Rectal smooth muscle tissue (tissue), 1 donor: ENCODE results near the gene SYCE3.
A peak's percentile ranks its signal among the peaks of the same experiment; 100 is the strongest.

Experiments used
- H3K27ac ChIP-seq: one replicate; pipeline ENCODE4 v1.7.0; 2013; ENCODE audit warnings: low read depth, low read length, inconsistent platforms
- H3K27me3 ChIP-seq: one replicate; pipeline ENCODE4 v1.7.0; 2013; ENCODE audit warnings: low read length; ENCODE audit not compliant: control insufficient read depth, insufficient read depth
- H3K36me3 ChIP-seq: one replicate; pipeline ENCODE4 v1.7.0; 2013; ENCODE audit warnings: low read length; ENCODE audit not compliant: control insufficient read depth, insufficient read depth
- H3K4me1 ChIP-seq: one replicate; pipeline ENCODE4 v1.7.0; 2013; ENCODE audit warnings: low read length; ENCODE audit not compliant: control insufficient read depth, insufficient read depth
- H3K4me3 ChIP-seq: one replicate; pipeline ENCODE4 v1.7.0; 2013; ENCODE audit warnings: low read length
- H3K9ac ChIP-seq: one replicate; pipeline ENCODE4 v1.7.0; 2013; ENCODE audit warnings: low read length

SYCE3 gene

GRCh38 chr22:50528682-50529415 is 33.9 kb downstream of the SYCE3 start:
- Histone ChIP-seq H3K4me1 (peaks cover 6% of the 10 kb centered on the region), H3K27ac (peak overlapping the region; percentile 56), H3K27me3 (peaks cover 9% of the 10 kb centered on the region), H3K4me3 (peak overlapping the region; percentile 67), H3K36me3 (no peaks in the 10 kb centered on the region), H3K9ac (no peak overlapping the region)

GRCh38 chr22:50527921-50528681 is 34.6 kb downstream of the SYCE3 start:
- H3K27me3 ChIP-seq = peaks cover 9% of the 10 kb centered on the region
- H3K9ac ChIP-seq = no peak overlapping the region
- H3K4me1 ChIP-seq = peaks cover 6% of the 10 kb centered on the region
- no peak overlapping the region for H3K27ac ChIP-seq
- no peak overlapping the region for H3K4me3 ChIP-seq
- peaks cover 5% of the 10 kb centered on the region for H3K36me3 ChIP-seq

GRCh38 chr22:50526834-50527801 is 35.6 kb downstream of the SYCE3 start:
- peaks cover 6% of the 10 kb centered on the region for H3K4me1 ChIP-seq
- H3K9ac ChIP-seq = no peak overlapping the region
- H3K27ac ChIP-seq = peak overlapping the region; percentile 77
- H3K27me3 ChIP-seq = peaks cover 9% of the 10 kb centered on the region
- H3K36me3 ChIP-seq = peaks cover 14% of the 10 kb centered on the region
- peak overlapping the region; percentile 71 for H3K4me3 ChIP-seq

GRCh38 chr22:50526108-50526833 is 36.4 kb downstream of the SYCE3 start:
- Histone ChIP-seq H3K36me3 (peaks cover 18% of the 10 kb centered on the region), H3K27me3 (peaks cover 7% of the 10 kb centered on the region), H3K9ac (no peak overlapping the region), H3K4me3 (peak overlapping the region; percentile 71), H3K27ac (peak overlapping the region; percentile 77), H3K4me1 (peaks cover 6% of the 10 kb centered on the region)

GRCh38 chr22:50525858-50526107 is 36.9 kb downstream of the SYCE3 start:
- peak overlapping the region; percentile 77 for H3K27ac ChIP-seq
- H3K27me3 ChIP-seq = peaks cover 3% of the 10 kb centered on the region
- H3K4me3 ChIP-seq = peak overlapping the region; percentile 71
- H3K4me1 ChIP-seq = peaks cover 3% of the 10 kb centered on the region
- peaks cover 18% of the 10 kb centered on the region for H3K36me3 ChIP-seq
- H3K9ac ChIP-seq = no peak overlapping the region

GRCh38 chr22:50525104-50525857 is 37.4 kb downstream of the SYCE3 start, which contains the start of gene SCO2:
Gene SCO2 (minus strand): TSS chr22:50525598. CDS start chr22:50524411, 1,187 bp downstream.
- Histone ChIP-seq H3K27ac (peak within 1 kb of the TSS; percentile 77), H3K9ac (no peak within 1 kb of the TSS), H3K4me1 (peaks cover 3% of the 10 kb centered on the region), H3K36me3 (peaks cover 18% of the 10 kb centered on the region), H3K4me3 (peak within 1 kb of the TSS; percentile 71), H3K27me3 (no peaks in the 10 kb centered on the region)

- peak overlapping the region; percentile 77 for H3K27ac ChIP-seq
- H3K4me1 ChIP-seq = peaks cover 3% of the 10 kb centered on the region
- H3K36me3 ChIP-seq = peaks cover 18% of the 10 kb centered on the region
- peak overlapping the region; percentile 59 for H3K4me3 ChIP-seq
- H3K9ac ChIP-seq = no peak overlapping the region
- H3K27me3 ChIP-seq = no peaks in the 10 kb centered on the region
Observed at GRCh38 chr22:50524676-50525103, 38.0 kb downstream of the SYCE3 start.

GRCh38 chr22:50523806-50524675 is 38.7 kb downstream of the SYCE3 start:
- Histone ChIP-seq H3K4me3 (peak overlapping the region; percentile 59), H3K9ac (peak overlapping the region; percentile 6)

GRCh38 chr22:50523458-50523805 is 39.3 kb downstream of the SYCE3 start:
- no peaks in the 10 kb centered on the region for H3K27me3 ChIP-seq
- peaks cover 3% of the 10 kb centered on the region for H3K4me1 ChIP-seq
- H3K36me3 ChIP-seq = peaks cover 22% of the 10 kb centered on the region
- H3K4me3 ChIP-seq = no peak overlapping the region
- no peak overlapping the region for H3K27ac ChIP-seq
- peak overlapping the region; percentile 6 for H3K9ac ChIP-seq

More at GRCh38 chr22:50523806-50524675, 38.7 kb downstream of the SYCE3 start:
- H3K36me3 ChIP-seq = peaks cover 18% of the 10 kb centered on the region
- no peaks in the 10 kb centered on the region for H3K27me3 ChIP-seq
- H3K4me1 ChIP-seq = peaks cover 3% of the 10 kb centered on the region
- no peak overlapping the region for H3K27ac ChIP-seq

GRCh38 chr22:50522806-50523438 is 39.8 kb downstream of the SYCE3 start:
- Histone ChIP-seq H3K27me3 (no peaks in the 10 kb centered on the region), H3K36me3 (peaks cover 22% of the 10 kb centered on the region), H3K4me1 (peaks cover 3% of the 10 kb centered on the region), H3K27ac (no peak overlapping the region), H3K4me3 (no peak overlapping the region), H3K9ac (no peak overlapping the region)
